ENCODE results near the gene BCAS3.

BCAS3 gene

GRCh38 chr17:61279476-61280145, 602.0 kb downstream of the BCAS3 start:
- no peak for DNase-seq

- no peak for DNase-seq
These were observed 602.7 kb downstream of the BCAS3 start for GRCh38 chr17:61280338-61280737.

- no peak for DNase-seq
These were observed 603.2 kb downstream of the BCAS3 start for GRCh38 chr17:61280851-61281250.

GRCh38 chr17:61282377-61282776, 604.7 kb downstream of the BCAS3 start:
- DNase-seq = no peak

GRCh38 chr17:61283043-61283442, 605.4 kb downstream of the BCAS3 start:
- DNase-seq = no peak

GRCh38 chr17:61284174-61284573, 606.5 kb downstream of the BCAS3 start:
- no peak for DNase-seq

- no peak for DNase-seq
These were observed 607.1 kb downstream of the BCAS3 start for GRCh38 chr17:61284746-61285145.

- no peak for DNase-seq
These were observed 608.1 kb downstream of the BCAS3 start for GRCh38 chr17:61285526-61286320.

- no peak for DNase-seq
These were observed 608.8 kb downstream of the BCAS3 start for GRCh38 chr17:61286449-61286848.

GRCh38 chr17:61289408-61290385, 612.0 kb downstream of the BCAS3 start:
- DNase-seq = no peak

- no peak for DNase-seq
These were observed 614.0 kb downstream of the BCAS3 start for GRCh38 chr17:61291451-61292285.

GRCh38 chr17:61294286-61294685, 616.6 kb downstream of the BCAS3 start:
- DNase-seq = no peak

GRCh38 chr17:61294777-61295176, 617.1 kb downstream of the BCAS3 start:
- DNase-seq = no peak

GRCh38 chr17:61296058-61296457, 618.4 kb downstream of the BCAS3 start:
- no peak for DNase-seq

GRCh38 chr17:61299517-61300513, 622.2 kb downstream of the BCAS3 start:
- DNase-seq = no peak

GRCh38 chr17:61302953-61303816, 625.5 kb downstream of the BCAS3 start:
- no peak for DNase-seq

- DNase-seq = no peak
These were observed 626.1 kb downstream of the BCAS3 start for GRCh38 chr17:61303817-61304096.

- DNase-seq = no peak
These were observed 627.4 kb downstream of the BCAS3 start for GRCh38 chr17:61305024-61305423.

GRCh38 chr17:61306003-61306402, 628.4 kb downstream of the BCAS3 start:
- DNase-seq = no peak
